Stimulated activated CD4-positive, alpha-beta T cell treated with anti-CD3 and anti-CD28 coated beads, Interleukin-12 subunit alpha, Interleukin-12 subunit beta, amount 100 ng/mL, for 48 hours (primary cell): ENCODE measurements around the gene SAA1.
"Not testable (repeated sequence)": the region's sequence is repeated elsewhere in the genome, so short reads cannot be mapped to it uniquely, and the experiment has no call there.

Experiments used
- DNase-seq, 3 donors: peaks; one replicate each; pipeline ENCODE4 v3.0.0-alpha.2; 2020; ENCODE audit warnings: low read depth in 2 of 3, low spot score in 1 of 3

Gene SAA1

GRCh38 chr11:18254781-18255361, 11.2 kb upstream of the SAA1 start:
- DNase-seq: no peak

- no peak for DNase-seq
Measured at GRCh38 chr11:18259259-18259658, 6.8 kb upstream of the SAA1 start.

DNA sequence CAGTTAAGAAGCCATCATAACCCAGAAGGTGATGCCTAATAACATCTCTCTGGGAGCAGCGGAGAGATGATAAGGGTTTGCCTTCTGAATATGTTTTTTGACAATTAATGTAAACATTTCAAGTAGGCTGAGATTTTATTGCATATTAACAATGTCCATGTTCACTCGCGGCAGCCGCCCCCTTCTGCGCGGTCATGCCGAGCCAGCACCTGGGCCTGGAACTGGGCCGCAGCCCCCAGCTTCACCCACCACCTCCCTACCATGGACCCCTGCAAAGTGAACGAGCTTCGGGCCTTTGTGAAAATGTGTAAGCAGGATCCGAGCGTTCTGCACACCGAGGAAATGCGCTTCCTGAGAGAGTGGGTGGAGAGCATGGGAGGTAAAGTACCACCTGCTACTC, 4.3 kb upstream of the SAA1 start:
- DNase-seq: no peak

GRCh38 chr11:18262681-18263350, 3.2 kb upstream of the SAA1 start:
- not testable (repeated sequence) for DNase-seq

DNA sequence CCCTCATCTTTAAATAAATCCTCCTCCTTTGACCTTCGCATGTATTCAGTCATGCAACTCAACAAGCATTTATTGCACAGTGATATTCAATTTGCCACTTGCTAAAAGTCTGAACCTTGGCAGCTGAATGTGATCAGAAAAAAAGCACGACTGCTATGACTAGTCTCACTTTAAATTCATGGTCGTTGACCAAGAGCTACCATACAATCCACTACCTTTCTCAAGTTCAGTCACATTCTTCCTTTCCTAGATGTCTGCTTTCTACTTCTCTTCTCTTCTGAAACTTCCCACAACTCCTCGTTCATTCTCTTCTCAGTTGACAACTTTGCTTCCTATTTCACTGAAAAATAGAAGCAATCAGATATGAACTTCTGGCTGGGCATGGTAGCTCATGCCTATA, 2.0 kb upstream of the SAA1 start:
- no peak for DNase-seq

GRCh38 chr11:18264677-18265555, 1.1 kb upstream of the SAA1 start:
- DNase-seq: no peak

DNA sequence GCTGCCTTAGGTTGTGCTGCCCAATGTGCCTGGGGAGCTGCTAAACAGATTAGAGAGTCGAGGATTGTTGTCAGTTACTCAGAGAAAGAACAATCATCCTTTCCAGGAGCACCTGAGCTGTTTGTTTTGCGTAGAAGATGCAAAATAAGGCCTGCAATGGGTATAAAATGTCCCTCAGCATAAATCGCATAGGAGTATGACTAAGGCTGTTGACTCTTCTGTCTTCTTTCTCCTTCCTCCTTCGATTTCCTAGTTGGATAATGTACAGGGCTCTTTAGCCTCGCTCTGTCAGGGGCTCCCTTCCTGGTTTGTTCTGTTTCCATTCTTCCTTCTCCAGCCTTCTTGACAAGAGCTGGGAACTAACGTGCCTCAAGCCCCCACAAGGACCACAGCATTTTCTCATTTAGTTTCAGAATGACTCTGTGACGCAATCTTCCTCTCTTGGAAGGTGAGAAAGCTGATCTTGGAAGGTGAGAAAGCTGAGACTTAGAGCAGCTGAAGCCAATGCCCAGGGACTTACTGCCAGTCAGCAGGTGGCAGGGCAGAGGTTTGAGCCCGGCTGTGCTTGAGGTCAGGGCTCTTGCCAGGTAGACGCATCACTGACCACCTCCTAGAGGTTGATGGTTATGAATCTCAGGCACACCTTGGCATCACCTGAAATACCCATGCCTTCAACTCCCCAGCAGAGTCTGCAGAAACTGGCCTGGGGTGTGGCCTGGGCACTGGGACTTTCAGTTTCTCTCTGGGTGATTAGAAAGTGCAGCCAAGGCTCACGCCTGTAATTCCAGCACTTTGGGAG, 1.5 kb downstream of the SAA1 start:
- DNase-seq: not testable (repeated sequence)

DNA sequence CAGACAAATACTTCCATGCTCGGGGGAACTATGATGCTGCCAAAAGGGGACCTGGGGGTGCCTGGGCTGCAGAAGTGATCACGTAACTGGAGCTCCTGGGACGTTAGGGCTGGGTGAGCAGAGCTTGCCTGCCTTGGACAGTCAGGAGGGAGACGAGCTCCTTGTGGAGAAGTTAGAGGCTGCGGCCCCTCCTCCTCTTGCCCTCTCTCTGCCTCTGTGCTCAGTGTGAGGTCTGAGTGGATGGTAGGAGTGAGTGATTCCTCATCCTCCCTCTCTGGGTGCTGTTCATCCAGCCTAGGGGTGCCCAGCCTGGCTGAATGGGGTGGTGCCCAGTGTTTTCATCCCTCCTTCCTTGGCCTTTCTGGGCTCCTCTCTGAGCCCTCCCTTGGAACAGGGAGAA, 3.2 kb downstream of the SAA1 start:
- DNase-seq: not testable (repeated sequence)

DNA sequence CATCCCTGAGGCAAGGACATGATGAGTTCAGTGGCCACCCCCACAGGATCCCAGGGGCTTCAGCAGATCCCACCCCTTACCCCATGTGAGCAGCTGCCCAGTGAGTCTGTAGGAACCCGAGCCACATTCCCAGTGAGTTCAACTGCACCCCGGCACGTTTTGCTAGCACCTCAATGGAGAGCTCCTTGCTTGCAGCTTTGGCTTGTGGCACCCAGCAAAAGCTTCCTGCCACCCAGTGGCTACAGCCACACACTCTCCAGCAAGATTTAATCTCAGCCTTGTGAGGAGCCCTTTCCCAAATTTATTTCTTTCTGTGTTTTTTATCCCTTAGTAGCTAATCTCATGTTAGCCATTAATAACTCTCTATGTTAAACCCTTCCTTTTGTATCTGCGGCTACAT, 4.0 kb downstream of the SAA1 start:
- no peak for DNase-seq

DNA sequence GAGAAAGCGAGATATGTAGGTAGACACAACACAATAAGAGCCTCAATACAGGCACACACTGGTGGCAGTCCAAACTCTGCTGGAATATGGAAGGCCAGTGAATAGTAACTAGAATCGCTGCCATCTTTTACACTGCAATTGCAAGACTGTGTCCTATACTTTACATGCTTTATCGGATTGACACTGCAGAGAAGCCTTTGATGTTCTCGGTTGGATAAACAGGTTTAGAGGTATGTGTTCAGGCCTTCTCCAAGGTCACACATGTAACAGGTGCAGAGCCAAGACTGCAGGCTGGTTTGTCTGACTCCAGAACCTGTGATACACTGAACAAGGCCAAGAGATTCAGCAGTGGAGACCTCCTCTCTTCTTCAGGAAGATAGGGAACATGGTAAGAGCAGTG, 5.1 kb downstream of the SAA1 start:
- no peak for DNase-seq

DNA sequence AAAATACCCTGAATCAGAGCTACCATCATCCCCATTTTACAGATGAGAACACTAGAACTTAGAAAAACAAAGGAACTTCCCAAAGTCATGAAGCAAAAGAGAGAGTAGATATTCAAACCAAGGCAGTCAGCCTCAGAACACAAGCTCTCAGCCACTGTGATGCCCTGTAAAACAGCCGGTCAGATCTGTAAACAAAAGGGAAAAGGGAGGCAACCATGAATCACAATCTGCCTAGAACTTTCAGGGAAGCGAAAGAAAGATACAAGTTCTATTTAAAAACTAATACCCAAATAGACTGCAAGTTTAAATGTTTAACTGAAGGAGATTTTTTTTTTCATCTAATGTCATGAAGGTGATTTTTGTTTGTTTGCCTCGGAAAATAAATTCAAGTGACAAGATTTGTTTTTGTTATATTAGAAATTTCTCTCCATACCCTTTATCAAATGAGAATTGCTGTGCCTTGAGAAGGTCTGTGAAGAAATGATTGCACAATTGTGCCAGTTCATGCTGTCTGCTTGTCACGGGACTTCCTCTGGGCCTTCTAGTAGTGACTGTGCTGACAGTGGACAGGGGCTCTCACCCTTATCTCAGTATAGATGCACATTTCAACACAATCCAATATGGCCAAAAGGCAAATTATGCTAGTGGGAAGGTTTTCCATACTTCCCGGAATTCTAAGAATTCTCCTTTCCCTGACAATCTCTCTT, 11.7 kb downstream of the SAA1 start:
- no peak for DNase-seq

GRCh38 chr11:18280438-18281045, 14.5 kb downstream of the SAA1 start:
- no peak for DNase-seq

- DNase-seq: no peak
Measured at GRCh38 chr11:18282626-18283025, 16.6 kb downstream of the SAA1 start.

DNA sequence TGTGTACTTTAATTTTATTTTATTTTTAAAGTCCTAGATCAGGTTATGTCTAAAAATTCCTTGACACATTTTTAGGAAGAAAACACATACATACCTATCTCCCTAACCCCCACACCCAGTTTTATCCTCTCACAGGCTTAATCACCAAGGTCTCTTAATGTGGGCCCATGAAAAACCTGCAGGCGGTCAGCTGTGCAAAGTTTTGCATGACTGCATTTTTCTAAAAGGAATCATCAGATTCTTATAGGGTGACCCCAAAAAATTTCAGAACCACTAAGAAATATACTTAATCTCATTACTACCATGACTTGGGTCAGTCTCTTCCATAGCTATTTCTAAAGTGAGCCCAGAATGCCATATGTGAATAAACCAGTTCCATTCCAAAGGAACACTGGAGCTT, 19.8 kb downstream of the SAA1 start:
- no peak for DNase-seq

DNA sequence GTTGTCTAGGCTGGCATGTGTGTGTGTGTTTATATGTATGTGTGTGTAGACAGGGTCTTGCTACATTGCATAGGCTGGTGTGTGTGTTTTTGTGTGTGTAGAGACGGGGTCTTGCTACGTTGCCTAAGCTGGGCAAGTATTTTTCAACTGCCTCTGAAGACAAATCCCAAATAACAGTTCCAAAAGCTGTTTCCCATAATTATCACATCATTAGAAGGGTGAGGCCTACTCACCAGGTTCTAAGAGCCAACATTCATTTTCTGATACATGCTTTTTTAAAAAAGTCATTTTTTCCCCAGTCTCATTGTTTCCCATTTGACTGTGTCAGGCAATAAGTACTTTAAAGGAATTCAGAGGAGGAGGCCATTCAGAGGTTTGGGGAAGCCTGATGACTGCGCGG, 22.8 kb downstream of the SAA1 start:
- DNase-seq: no peak

GRCh38 chr11:18294862-18295261, 28.8 kb downstream of the SAA1 start:
- no peak for DNase-seq

DNA sequence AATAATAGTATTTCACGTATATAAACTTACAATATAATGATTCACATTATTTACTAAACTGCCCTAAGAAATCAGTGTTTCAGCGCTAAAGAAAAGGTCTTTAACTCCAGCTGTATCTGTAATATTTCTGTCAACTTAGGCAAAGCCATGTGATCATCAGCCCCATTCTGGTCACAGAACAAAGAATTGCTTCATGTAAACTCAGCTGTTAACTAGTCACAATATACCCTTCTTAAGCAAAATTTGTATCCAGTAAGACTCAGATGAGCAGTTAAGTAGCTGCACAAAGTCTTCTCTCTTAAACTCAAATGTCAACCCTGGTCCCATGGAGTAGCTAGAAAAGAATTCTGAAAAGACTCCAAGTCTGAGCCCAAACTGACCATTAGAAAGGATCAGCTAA, 29.3 kb downstream of the SAA1 start:
- no peak for DNase-seq

DNA sequence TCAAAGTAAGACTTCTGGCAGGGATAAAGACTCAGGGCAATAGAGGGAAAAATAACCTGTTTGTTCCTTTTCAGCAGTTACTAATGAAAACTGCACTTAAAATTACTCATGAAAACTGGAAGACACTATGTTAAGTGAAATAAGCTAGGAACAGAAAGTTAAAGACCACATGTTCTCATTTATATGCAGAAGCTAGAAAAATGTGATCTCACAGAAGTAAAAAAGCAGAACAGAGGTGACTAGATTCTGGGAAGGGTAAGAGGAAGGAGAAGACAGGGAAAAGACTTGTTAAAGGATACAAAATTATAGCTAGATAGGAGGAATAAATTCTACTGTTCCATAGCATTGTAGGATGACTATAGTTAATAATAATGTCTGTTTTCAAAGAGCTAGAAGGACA, 33.7 kb downstream of the SAA1 start:
- no peak for DNase-seq

GRCh38 chr11:18304745-18305144, 38.7 kb downstream of the SAA1 start:
- no peak for DNase-seq

DNA sequence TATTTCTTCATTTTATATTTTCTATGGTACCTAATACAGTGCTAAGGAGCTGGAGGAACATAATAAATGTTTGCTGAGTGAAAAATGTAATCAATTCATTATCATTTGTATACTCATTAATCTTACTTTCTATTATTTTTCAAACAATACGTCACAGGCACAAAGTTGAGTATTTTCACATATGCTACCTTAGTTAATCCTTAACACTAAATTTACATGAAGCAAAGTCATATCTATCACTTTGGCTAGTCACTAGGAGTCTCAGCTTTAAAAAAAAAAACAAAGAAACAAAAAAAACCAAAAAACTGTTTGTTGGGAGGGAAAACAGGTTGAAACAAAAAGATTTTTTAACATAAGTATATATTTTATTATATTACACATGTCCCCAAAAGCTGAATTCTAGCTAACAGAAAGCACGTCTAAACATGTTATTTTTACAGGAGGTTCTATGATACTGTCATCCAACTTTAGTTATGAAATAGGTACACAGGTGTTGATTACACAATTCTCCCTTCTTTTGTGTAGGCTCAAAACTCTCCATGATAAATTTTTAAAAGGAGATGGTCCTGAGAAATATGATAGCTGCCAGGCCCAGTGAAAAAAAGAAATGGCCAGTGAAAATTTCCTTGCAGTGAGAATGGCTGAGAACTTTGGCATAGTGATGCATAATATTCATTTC, 41.5 kb downstream of the SAA1 start:
- no peak for DNase-seq
